HEK293T (cell line): ENCODE results near the gene IL7R.

Experiments
- ARNT ChIP-seq: fragments of 450-650 bp; IDR thresholded peaks from 2 replicates; pipeline ENCODE4 v1.6.1; 2017; ENCODE audit warnings: mild to moderate bottlenecking
- ELF4 ChIP-seq: fragments of 450-650 bp; IDR thresholded peaks from 2 replicates; pipeline ENCODE4 v1.6.1; 2017; ENCODE audit warnings: antibody characterized with exemption
- FOXK2 ChIP-seq: fragments of 450-650 bp; IDR thresholded peaks from 2 replicates; pipeline ENCODE4 v1.6.1; 2016; ENCODE audit warnings: mild to moderate bottlenecking
- SP1 ChIP-seq: fragments of 450-650 bp; IDR thresholded peaks from 2 replicates; pipeline ENCODE4 v1.6.1; 2017
- SUZ12 ChIP-seq: fragments of 450-650 bp; IDR thresholded peaks from 2 replicates; pipeline ENCODE4 v1.6.1; 2016; ENCODE audit warnings: mild to moderate bottlenecking
- ZNF384 ChIP-seq: fragments of 450-650 bp; IDR thresholded peaks from 2 replicates; pipeline ENCODE4 v1.6.1; 2016

GRCh38 chr5:35833224-35833623 is 23.5 kb upstream of the IL7R start:
- TF ChIP-seq ELF4 (no peak), SUZ12 (no peak), ZNF384 (no peak), FOXK2 (no peak), SP1 (no peak), ARNT (no peak)
